Jurkat, Clone E6-1 (cell line): ENCODE measurements around the gene RBM38.

ENCODE experiments used
- DNase-seq: peaks from one replicate; pipeline ENCODE4 v3.0.0-alpha.2; 2011; ENCODE audit warnings: low read depth, low spot score
- H3K4me3 ChIP-seq: 2 replicates; pipeline ENCODE4 v1.5.1; 2011; ENCODE audit warnings: mild to moderate bottlenecking, low read length, control low read depth, moderate library complexity

Gene RBM38

DNA sequence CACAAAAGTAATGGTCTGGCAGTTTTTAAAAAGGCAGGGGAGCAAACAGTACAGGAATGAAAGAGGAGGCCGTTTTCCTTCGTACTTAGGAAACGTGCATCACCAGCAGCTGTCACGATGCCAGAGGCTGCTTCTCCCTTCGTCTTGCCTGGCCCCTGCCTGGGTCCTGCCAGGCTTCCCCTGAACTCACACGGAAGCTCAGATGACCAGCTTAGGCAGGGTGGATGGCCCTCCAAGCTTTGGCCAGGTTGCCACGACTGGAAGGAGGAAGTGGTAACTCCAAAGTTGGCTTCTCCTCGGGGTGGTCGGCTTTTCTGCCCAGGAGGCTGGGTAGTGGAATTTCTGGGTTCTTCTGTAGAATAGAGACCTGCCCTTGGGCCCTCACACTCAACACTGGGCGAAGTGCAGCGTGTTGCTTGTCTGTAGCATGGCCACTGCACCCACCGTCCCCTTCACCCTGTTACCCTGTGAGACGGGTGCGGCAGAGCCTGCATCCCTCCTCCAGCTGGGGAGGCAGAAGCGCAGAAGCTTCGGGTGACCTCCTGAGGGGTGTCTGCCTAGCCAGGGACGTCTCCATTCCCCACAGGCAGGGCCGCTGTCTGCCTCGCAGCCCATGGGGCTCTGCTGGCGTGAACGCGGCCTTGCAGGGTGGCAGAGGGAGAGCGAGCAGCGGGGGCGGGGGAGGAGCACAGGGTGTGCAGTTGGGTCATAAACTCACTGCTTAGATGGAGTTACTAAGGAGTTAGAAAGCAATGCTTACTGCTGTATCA, 18.4 kb upstream of the RBM38 start:
- DNase-seq, result no peak
- H3K4me3 ChIP-seq, result no peak overlapping the region

DNA sequence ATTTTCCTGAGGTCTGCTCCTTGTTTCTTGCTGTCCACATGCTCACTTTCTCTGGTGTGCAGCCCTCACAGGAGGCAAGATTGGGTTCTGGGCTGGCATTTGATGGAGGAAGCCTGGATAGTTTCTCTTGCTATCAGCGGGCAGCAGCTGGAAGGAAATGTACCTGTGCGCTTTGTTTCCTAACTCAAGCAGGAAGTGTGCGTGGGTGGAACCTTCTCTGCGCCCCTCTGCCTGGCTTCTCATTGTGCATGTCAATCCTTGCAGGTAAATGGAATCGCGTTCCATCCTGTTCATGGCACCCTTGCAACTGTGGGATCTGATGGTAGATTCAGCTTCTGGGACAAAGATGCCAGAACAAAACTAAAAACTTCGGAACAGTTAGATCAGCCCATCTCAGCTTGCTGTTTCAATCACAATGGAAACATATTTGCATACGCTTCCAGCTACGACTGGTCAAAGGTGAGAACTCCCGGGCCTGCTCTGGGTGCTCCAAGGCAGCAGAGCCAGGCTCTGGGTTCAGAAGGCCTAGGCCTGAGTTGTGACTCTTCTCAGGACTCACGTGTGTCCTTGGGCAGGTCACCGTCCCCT, 16.8 kb upstream of the RBM38 start:
- DNase-seq, result no peak
- no peak overlapping the region for H3K4me3 ChIP-seq

DNA sequence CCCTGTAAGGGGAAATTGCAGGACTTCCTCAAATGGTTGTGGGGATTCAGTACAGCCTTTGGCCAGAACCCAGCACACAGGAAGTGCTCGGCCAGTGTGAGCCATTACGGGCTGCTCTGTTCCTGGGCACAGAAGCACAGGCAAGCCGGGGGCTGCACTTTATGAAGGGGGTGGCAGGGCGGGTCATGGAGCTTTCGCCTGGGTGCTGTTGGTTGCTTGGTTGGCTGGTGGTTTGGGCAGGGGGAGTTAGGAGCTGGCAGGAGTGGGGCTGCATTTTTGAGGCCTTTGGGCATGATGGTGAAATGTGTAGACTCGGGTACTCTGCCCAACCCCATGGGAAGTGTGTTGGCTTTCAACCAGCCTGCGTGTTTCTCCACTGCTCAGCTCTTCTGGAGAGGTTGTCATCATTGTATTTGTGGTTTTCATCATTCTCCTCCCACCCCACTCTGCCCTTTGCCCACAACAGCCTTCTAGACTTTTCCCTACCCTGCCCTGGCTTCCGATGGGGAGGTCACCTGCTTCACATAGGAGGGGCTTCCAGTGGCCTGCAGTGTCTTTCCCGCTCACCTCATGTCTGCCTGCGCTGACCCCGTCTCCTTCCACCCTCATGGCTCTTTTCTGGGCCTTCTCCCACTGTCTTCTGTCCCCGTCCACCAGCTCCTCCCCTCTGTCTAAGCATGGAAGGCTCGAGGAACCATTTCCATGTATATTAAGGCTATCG, 16.1 kb upstream of the RBM38 start:
- no peak for DNase-seq
- H3K4me3 ChIP-seq, result no peak overlapping the region

DNA sequence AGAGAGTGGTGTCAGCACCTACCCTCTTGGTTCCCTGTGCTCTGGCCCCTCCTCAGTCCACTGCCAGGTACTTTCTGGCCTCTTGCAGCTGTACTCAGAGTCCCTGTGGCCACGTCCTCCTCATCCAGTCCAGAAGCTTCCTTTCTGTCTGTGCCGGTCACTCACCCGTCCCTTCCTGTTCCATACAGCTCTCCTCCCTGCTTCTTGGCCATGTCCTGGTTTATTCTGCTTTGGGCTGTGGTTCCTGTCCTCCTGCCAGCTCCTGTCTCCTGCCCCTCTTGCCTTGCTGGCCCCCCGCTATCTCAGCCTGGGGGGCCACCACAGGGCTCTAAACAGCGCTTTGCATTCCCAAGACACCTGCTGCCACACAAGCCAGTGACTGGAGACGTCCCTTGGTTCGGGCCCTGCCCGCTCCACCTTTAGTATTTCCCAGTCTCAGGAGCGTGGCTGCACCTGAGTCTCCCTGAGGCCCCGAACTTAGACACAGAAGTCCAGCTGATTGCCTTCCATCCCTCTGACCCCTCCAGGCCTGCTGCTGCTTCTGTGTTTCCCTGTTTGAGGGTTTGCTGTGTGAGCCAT, 15.5 kb upstream of the RBM38 start:
- no peak overlapping the region for H3K4me3 ChIP-seq
- no peak for DNase-seq

DNA sequence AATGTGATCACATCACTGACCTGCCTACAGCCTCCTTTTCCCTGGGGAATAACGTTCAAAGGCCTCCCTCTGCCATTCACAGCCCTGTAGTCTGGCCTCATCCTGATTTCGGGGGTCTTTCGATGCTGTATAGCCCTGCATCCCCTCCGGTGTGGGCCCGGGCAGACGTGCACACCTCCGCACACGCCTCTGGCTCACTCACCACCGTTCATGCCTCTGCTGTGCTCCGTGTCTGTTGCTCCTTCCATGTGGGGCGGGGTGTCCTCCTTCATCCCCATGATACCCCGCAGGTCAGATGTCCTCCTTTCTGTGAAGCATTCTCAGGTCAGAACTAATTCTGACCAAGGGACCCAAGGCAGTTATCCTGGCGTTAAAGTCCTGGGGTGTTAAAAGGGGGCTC, 13.8 kb upstream of the RBM38 start:
- H3K4me3 ChIP-seq, result no peak overlapping the region
- DNase-seq, result no peak

DNA sequence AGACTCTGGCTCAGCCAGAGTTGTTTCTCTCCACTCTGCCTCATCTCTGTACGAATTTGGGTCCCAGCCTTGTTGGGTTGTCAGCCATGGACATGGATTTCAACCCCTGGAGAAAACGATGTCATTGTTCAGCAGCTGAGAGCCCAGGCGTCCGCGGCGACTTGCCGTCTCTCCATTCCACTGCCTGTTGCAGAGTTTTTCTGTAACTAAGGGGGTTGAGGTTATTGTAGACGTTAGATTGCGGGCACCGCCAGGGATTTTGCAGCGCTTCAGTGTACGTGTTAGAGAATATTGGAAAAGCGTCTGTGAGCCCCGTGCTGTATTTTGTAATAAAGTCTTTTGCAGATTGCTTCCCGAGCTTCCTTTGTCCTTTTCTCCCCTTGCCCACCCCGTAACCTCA, 13.1 kb upstream of the RBM38 start:
- no peak for DNase-seq
- H3K4me3 ChIP-seq, result no peak overlapping the region

DNA sequence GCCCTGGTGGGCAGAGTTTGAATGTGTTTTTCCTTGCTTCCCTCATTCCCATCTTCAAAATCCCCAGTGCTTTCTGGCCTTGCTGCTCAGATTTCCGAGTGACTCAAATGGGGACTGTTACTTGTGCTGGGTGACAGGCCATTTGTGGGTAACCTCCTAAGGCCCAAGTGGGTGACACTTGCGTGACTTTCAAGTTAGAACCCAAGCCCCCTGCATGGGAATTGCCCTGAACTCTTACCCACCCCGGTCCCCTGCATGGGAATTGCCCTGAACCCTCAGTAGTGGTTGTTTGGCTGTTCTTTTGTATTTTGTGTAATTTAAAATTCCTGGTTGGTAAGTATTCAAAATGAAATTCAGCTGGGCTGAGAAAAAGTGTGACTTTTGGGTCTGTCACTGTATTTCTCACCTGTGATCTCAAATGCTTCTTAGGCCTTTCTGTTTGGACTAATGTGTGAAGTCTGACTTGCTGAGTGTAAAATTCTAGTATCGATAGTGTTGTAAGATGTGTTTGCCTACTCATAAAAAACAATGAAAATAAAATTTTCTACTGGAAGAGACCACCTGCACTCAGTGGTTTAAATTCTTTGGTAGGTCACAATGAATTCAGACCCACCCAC, 12.4 kb upstream of the RBM38 start:
- no peak for DNase-seq
- no peak overlapping the region for H3K4me3 ChIP-seq

DNA sequence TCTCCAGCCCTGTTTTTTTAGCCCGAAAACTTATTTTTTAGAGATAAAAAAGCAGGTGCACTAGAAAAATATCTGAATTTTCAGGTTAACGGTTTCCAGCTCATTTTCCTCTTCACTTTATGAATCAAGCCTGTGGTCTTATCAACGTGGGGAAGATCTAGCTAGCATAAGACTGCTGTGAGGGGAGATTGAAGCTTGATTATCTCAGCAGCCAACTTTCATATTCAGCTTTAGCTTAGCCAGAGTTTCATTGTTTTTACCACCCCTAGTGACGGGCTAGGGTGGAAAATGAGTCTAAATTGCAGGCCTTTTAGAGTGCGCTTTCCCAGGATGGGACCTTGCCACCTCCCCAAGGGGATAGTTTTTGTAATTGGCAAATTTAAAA, 11.9 kb upstream of the RBM38 start:
- no peak overlapping the region for H3K4me3 ChIP-seq
- peak; percentile 58 for DNase-seq

DNA sequence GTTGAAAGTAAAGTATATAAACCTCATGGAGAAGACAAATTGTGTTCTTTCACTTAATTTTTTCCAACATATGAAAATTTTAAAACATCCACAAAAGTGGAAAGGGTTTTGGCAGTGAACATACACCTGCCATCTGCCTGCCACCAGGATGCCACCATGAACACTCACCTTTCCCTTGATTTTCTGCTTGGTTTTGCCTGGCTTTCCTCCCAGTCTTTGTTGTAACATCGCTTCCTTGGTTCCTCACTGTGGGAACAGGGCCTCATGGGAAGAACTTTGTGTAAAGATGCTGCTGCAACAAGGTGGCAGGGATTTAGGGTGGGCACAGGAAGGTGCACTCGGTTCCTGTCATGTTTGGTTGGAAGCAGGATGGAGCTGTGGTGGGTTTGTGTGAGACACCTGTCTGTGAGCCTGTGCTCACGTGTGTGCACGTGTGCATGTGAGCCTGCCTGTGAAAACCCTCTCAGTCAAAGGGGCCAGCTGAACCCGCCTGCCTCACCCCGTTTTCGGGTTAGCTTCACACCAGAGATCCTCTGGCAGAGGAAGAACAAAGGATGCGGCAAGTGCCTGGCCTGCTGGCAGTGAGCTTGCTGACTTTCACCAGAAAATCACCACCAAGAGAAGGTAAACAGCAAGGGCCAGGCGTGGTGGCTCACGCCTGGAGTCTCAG, 11.0 kb upstream of the RBM38 start:
- H3K4me3 ChIP-seq, result no peak overlapping the region
- peak; percentile 61 for DNase-seq

DNA sequence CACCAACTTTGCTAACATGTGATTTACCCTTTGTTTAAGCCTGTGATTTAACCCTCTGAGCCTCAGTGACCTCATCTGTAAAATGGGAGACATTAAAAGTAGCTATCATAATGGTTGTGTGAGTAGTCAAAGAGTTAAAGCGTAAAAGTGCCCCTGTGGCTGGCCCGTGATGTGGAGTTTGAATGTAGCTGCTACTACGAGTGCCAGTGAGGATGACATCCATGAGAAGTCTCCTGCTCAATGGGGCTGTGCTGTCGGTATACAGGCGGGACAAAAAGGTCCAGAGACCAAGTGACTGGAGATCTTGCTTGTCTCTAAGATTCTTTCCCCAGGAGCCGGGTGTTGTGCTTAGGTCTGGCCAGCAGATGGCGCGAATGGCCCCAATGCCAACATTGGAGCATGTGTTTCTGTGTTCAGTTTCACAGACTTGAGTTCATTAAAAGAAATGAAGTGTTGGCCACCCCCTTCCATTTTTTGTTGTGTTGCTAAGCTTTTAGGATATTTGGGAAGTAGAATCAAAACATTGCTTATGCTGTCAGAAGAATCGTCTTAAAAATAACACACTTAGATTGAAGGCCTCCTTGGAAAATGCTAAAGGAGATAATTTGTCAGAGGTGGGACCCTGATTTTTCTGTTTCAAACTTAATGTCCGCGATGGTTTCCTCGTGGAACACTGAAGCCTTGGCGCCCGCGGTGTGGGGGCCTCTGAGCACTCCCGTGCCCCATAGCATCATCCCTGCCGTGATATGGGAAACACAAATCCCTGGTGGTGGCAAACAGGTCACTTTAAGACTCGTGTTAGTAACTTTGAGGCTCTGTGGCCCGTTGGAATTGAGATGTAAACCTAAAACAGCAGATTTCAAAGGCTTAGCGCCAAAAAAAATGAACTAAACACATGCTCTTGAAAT, 9.3 kb upstream of the RBM38 start:
- DNase-seq, result peak; percentile 74
- no peak overlapping the region for H3K4me3 ChIP-seq

DNA sequence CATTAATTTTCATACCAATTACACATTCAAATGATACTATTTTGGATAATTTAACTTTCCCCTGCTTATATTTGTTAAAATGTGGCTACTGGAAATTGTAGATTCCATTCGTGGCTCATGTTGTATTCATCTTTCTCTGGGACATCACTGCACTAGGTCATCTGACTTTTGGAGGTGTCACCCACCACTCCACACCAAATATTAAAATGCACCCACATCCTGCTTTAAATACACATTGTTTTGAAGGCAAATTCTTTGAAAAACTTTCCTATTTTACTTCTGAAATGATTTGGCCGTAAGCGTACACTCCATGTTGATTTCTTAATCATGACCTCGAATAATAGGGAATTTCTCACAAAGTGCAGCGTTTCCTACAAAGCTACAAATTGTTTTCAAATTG, 8.7 kb upstream of the RBM38 start:
- no peak overlapping the region for H3K4me3 ChIP-seq
- DNase-seq, result no peak

DNA sequence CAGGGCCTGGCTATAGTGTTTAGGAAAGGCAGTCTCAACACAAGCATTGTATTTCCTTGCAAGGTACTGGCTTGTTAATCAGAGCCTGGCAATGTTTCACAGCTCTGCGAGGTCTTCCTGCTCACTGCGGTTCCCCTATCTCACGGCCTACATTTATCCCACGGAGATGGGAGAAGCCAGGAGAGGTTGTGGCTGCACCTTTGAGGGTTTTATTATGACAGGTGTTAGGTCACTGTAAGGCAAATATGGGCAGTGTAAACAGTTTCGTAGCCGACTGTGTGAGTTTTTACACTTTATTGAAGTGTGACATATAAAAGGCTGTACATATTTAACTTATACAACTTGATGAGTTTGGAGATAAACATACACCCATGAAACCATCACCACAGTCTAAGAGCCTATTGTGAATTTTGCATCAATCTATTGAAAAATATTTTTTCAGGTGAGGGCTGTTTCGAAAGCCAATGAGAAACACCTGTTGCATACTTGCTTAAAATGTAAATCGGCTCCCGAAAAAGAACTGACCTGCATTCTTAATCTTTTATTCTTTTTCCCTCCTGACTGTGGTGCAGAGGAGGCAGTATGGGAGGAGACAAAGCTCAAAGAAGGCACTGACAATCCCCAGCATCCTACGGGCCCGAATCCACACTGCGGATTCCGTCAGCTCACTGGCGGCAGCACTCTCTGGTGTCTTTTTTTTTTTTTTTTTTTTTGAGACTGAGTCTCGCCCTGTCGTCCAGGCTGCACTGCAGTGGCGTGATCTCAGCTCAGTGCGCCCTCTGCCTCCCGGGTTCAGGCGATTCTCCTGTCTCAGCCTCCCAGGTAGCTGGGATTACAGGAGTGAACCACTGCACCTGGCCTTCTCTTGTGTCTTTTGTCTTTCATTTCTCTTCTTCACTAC, 7.5 kb upstream of the RBM38 start:
- no peak overlapping the region for H3K4me3 ChIP-seq
- no peak for DNase-seq

DNA sequence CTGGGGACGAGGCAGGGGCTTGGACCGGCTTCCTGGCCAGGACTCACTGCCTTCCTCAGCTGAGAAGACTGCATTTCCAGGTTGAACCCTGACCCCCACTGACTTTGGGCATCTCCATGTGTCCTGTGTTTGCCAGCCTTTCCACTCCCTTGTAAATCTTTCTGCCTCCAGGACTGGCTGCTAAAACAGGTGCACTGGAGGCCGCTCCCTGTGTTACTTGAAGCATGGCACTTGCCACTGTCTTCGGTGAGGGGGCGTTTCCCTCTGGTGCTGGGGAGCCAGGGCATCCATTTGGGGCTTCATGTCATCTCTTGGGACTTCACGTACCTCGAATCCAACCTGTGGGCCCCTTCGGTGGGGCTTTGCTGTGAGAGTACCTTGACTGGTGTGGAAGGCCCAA, 6.7 kb upstream of the RBM38 start:
- no peak for DNase-seq
- no peak overlapping the region for H3K4me3 ChIP-seq

DNA sequence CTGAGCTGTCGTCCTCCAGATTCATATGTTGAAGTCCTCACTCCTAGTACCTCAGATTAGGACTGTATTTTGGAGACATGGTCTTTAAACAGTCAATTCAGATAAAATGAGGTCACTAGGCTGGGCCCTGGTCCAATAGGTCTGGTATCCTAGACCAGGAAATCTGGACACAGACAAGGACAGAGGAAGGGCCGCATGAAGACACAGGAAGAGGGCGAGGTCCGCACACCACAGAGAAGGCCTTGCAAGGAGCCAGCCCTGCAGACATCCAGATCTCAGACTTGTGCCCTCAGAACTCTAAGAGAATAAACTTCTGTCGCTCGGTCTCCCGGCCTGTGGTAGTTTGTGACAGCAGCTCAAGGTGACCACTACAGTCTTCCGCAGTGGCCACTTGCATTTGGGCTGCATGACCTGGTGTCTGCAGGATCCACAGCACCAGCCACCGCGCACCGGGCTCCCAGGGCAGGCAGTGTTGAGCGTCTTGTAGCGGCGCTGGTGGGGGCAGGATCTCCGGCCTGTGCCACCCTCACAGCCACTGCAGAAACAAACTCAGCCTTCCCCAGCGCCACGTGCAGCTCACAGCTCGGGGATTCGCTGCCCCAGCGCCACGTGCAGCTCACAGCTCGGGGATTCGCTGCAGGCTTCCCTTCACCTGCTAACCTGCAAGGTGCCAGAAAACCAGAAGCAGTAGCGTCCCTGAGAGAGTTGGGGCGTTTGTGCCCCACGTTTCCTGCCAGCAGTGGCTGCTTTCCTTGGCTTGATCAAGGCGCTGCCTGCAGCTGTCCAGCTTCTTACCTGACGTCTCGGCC, 6.0 kb upstream of the RBM38 start:
- no peak for DNase-seq
- no peak overlapping the region for H3K4me3 ChIP-seq

DNA sequence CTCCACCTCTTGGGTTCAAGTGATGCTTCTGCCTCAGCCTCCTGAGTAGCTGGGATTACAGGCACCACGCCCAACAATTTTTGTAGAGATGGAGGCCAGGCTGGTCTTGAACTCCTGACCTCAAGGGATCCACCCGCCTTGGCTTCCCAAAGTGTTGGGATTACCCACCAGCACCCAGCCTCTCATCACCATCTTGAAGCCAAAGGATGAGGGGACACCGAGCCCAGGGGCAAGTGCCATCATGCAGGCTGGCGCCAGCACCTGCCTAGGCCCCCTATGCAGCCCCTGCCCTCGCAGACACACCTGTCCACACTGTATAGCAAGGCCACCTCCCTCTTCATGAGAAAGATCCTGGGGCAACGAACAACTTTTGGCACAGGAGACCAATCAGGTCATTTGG, 5.3 kb upstream of the RBM38 start:
- no peak for DNase-seq
- no peak overlapping the region for H3K4me3 ChIP-seq

DNA sequence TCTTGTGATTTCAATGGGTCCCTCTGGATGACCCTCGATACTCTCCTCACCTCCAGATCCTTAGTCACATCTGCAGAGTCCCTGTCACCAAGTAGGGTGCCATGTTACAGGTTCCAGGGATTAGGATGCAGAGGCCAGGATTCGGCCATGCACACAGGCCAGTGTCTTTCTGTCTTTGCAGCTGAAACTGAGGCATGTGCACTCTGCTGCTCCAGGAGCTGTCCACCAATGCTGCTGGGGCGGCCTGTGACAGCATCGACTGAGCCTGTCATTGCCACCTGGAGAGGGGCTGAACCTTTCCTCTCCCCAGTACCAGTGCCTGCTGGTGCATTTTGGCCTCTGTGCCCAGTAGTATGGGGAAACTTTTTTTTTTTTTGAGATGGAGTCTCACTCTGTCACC, 4.4 kb upstream of the RBM38 start:
- H3K4me3 ChIP-seq, result no peak overlapping the region
- DNase-seq, result no peak

DNA sequence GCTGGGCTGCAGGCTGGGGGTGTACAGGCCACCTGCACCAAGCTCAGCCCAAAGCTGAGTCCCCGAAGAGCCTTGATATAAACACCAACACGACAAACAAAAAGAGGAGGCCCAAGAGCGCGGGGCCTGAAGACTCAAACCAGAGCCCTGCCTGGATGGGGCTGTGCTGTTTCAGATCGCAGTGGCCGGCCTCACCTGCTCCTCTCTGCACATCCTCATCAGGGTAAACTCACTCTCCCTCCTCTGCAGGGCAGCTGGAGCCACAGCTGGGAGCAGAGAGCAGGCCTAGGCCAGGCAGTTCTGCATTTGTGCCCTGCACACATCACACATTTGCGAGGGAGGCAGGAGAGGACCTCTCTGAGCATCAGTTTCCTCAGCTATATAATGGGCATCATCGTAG, 3.7 kb upstream of the RBM38 start:
- DNase-seq, result no peak
- H3K4me3 ChIP-seq, result no peak overlapping the region
